SK-N-SH (cell line): ENCODE results near the gene UBTD2. TPM values are rescaled to one million over a fixed set of nuclear protein-coding genes. Genes with fewer than 3 reads are reported as not detected.

ENCODE experiments used
- CTCF ChIA-PET: fragments of 300-600, 350-600 bp; formaldehyde crosslinking; extraction: SDS; loops from one replicate; lab custom pipeline; 2021; lab: Yijun Ruan, JAX
- POLR2A ChIA-PET: fragments of 350-600 bp; sonication (Branson Sonifier 250); formaldehyde crosslinking; extraction: SDS; loops from one replicate; lab custom pipeline; 2020; ENCODE audit warnings: antibody characterized with exemption, inconsistent platforms; lab: Yijun Ruan, JAX
- DNase-seq: peaks from one replicate; pipeline ENCODE4 v3.0.0; 2012
- H2AFZ ChIP-seq: fragments of 200-600 bp; sonication (generic); 2 replicates; pipeline ENCODE4 v1.8.1; 2016; ENCODE audit warnings: antibody characterized with exemption, mild to moderate bottlenecking, low read depth
- H3F3A ChIP-seq: fragments of 200-600 bp; sonication (generic); replicated peaks from 2 replicates; pipeline ENCODE3; 2016; ENCODE audit warnings: antibody characterized with exemption, mild to moderate bottlenecking; ENCODE audit not compliant: insufficient read depth
- H3K27ac ChIP-seq, 2 experiments: fragments of 200-500 bp in 1 of 2; fragments of 200-600 bp in 1 of 2; sonication (Bioruptor generic) in 1 of 2; sonication (generic), shearing (Covaris generic) in 1 of 2; 2 replicates each; pipeline versions ENCODE4 v1.5.1 to v1.6.1; 2014 to 2016; ENCODE audit warnings: low read depth in 2 of 2, inconsistent platforms in 1 of 2, low read length in 1 of 2, mild to moderate bottlenecking in 1 of 2, mixed read lengths in 1 of 2
- H3K27me3 ChIP-seq: fragments of 200-600 bp; sonication (generic), shearing (Covaris generic); 2 replicates; pipeline ENCODE4 v1.6.1; 2016; ENCODE audit warnings: mixed run types; ENCODE audit not compliant: insufficient read depth
- H3K36me3 ChIP-seq, 2 experiments: fragments of 200-500 bp in 1 of 2; fragments of 200-600 bp in 1 of 2; sonication (Bioruptor generic) in 1 of 2; sonication (generic) in 1 of 2; replicated peaks in 1 of 2; 2 replicates each; pipeline versions ENCODE3 to v1.5.1; 2014 to 2016; ENCODE audit warnings: low read length in 1 of 2, mild to moderate bottlenecking in 1 of 2; ENCODE audit not compliant: insufficient read depth in 2 of 2, control insufficient read depth in 1 of 2
- H3K4me1 ChIP-seq, 2 experiments: fragments of 200-500 bp in 1 of 2; fragments of 200-600 bp in 1 of 2; sonication (Bioruptor generic) in 1 of 2; sonication (generic), shearing (Covaris generic) in 1 of 2; 2 replicates each; pipeline versions ENCODE4 v1.5.1 to v1.6.1; 2014 to 2016; ENCODE audit warnings: low read depth in 1 of 2, low read length in 1 of 2, mixed run types in 1 of 2; ENCODE audit not compliant: insufficient read depth in 2 of 2, control insufficient read depth in 1 of 2
- H3K4me2 ChIP-seq: fragments of 200-600 bp; sonication (generic), shearing (Covaris generic); 2 replicates; pipeline ENCODE4 v1.6.1; 2017; ENCODE audit warnings: mixed run types
- H3K4me3 ChIP-seq, 2 experiments: fragments of 200-500 bp in 1 of 2; fragments of 200-600 bp in 1 of 2; sonication (Bioruptor generic) in 1 of 2; sonication (generic), shearing (Covaris generic) in 1 of 2; 2 replicates each; pipeline versions ENCODE4 v1.5.1 to v1.8.1; 2014 to 2016; ENCODE audit warnings: low read depth in 2 of 2, inconsistent platforms in 1 of 2, low read length in 1 of 2, mild to moderate bottlenecking in 1 of 2, mixed read lengths in 1 of 2, moderate library complexity in 1 of 2
- H3K79me2 ChIP-seq: fragments of 200-600 bp; sonication (generic); 2 replicates; pipeline ENCODE4 v1.8.1; 2017; ENCODE audit warnings: mild to moderate bottlenecking; ENCODE audit not compliant: insufficient read depth
- H3K9ac ChIP-seq: fragments of 200-600 bp; sonication (generic); 2 replicates; pipeline ENCODE4 v1.6.1; 2017; ENCODE audit warnings: mixed run types
- H3K9me2 ChIP-seq: fragments of 200-600 bp; sonication (generic); 2 replicates; pipeline ENCODE4 v1.6.1; 2017; ENCODE audit warnings: mixed run types
- H3K9me3 ChIP-seq: fragments of 200-600 bp; sonication (generic); 2 replicates; pipeline ENCODE4 v1.6.1; 2017; ENCODE audit warnings: mixed run types, mild to moderate bottlenecking, moderate library complexity
- H4K20me1 ChIP-seq: fragments of 200-600 bp; sonication (generic); 2 replicates; pipeline ENCODE4 v1.6.1; 2017; ENCODE audit warnings: mild to moderate bottlenecking, mixed run types; ENCODE audit not compliant: insufficient read depth
- FOSL2 ChIP-seq: IDR thresholded peaks from 2 replicates; pipeline ENCODE4 v1.4.0; 2012; ENCODE audit warnings: low read depth, mild to moderate bottlenecking, moderate library complexity, borderline replicate concordance
- FOXJ3 ChIP-seq: sonication (generic); formaldehyde crosslinking; IDR thresholded peaks from 2 replicates; pipeline ENCODE4 v1.5.1; 2020; ENCODE audit warnings: mild to moderate bottlenecking, missing genetic modification reagents
- GABPA ChIP-seq: IDR thresholded peaks from 2 replicates; pipeline ENCODE4 v1.4.0; 2012; ENCODE audit warnings: low read depth, mild to moderate bottlenecking
- JUND ChIP-seq: IDR thresholded peaks from 2 replicates; pipeline ENCODE4 v1.4.0; 2012
- NFIC ChIP-seq: IDR thresholded peaks from 2 replicates; pipeline ENCODE4 v1.4.0; 2012; ENCODE audit warnings: borderline replicate concordance
- NRF1 ChIP-seq: IDR thresholded peaks from 2 replicates; pipeline ENCODE4 v1.6.1; 2012; ENCODE audit warnings: low read depth, mild to moderate bottlenecking, low read length
- POLR2AphosphoS5 ChIP-seq: IDR thresholded peaks from 2 replicates; pipeline ENCODE4 v1.6.1; 2012; ENCODE audit warnings: low read depth, low read length
- RAD21 ChIP-seq: IDR thresholded peaks from 2 replicates; pipeline ENCODE4 v1.6.1; 2012; ENCODE audit warnings: mild to moderate bottlenecking, low read length
- RCOR1 ChIP-seq: fragments of 150-350 bp; IDR thresholded peaks from 2 replicates; pipeline ENCODE4 v1.6.1; 2017; ENCODE audit warnings: antibody characterized with exemption, low read length
- RFX5 ChIP-seq: IDR thresholded peaks from 2 replicates; pipeline ENCODE4 v1.6.1; 2012; ENCODE audit warnings: mild to moderate bottlenecking, improper control_type of control experiment, low read length
- SIN3A ChIP-seq: IDR thresholded peaks from 2 replicates; pipeline ENCODE4 v1.6.1; 2012; ENCODE audit warnings: low read depth, mild to moderate bottlenecking, low read length, moderate library complexity, borderline replicate concordance
- SMC3 ChIP-seq: IDR thresholded peaks from 2 replicates; pipeline ENCODE4 v1.6.1; 2012; ENCODE audit warnings: low read depth, low read length, improper control_type of control experiment
- TAF1 ChIP-seq: IDR thresholded peaks from 2 replicates; pipeline ENCODE4 v1.6.1; 2012; ENCODE audit warnings: low read depth, mild to moderate bottlenecking, low read length, moderate library complexity, borderline replicate concordance
- WGBS: methylation state at CpG from one replicate; pipeline ENCODE4 v1.1.6; 2017; ENCODE audit warnings: low lambda C conversion rate; 5-methylcytosine and 5-hydroxymethylcytosine counted together
- polyA plus RNA-seq, 3 experiments: library from polyadenylated mRNA; depleted of rRNA; stranded (reverse); fragments of >200 nt; gene quantifications; 2 replicates each; pipeline ENCODE4 v1.2.3, GENCODE V29; 2012
- TF ChIP-seq, protein P1 (sequence below): IDR thresholded peaks from 2 replicates; pipeline ENCODE4; 2012
- TF ChIP-seq, protein P2 (sequence below): IDR thresholded peaks from 2 replicates; pipeline ENCODE4 v1.4.0; 2012; ENCODE audit warnings: low read depth, borderline replicate concordance
- TF ChIP-seq, protein P3 (sequence below): fragments of 150-350 bp; IDR thresholded peaks from 2 replicates; pipeline ENCODE4 v1.6.1; 2016; ENCODE audit warnings: mild to moderate bottlenecking, low read depth, low read length

Gene UBTD2
- polyA plus RNA-seq, 1 of the 3 experiments (the other 2 are of a cell fraction): 13.8 TPM

DNA sequence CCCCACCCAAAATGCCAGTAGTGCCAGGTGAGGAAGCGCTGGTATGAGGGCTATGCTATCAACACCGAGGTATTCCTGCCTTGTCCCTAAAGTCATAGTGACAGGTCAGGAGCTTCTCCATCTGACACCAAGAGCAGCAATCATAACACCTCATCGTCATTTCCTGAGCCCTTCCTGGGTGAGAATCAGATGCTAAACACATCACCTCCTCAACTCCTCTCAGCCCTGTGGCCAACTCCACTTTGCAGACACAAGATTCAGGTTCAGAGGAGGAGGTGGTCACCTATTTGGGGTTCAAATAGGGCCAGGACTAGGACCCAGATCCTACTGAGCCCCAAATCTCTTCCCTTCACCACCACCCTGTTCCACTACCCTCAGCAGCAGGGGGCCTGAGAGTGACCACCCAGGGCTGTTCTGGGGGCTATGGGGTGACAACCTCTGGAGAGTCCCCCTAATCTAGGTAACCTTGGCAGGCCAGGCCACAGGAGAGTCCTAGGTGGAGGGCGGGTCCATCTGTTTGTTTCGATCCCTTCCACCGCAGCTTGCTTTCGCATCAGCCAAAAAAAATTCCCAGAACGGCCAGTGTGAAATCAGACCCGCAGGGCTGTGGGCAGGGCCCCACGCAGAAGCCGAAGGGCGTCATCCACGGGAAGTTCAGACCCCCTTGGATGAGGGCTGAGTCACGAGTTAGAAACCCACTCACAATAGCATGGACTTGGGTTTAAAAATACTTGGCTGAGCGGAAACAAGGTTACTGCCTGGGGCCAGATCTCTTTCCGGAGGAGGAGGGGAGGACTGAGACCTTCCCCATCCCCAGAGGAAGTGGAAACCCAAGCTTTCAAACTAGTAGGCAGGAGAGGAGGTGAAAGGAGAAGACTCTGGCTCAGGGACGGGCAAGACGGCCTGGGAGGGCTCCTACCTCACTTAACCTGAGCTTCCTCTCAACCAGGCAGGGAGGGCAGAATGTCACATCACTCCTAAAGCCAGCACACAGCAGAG lies 104.3 kb downstream of the UBTD2 start:
- Histone ChIP-seq H3K4me3 (no peak overlapping the region), H2AFZ (no peak overlapping the region)

More for the DNA sequence above, 104.3 kb downstream of the UBTD2 start:
- peaks cover 0 to 4% of the 10 kb centered on the region in 2 experiments for H3K36me3 ChIP-seq
- no peaks in the 10 kb centered on the region for H3K9me3 ChIP-seq
- H3F3A ChIP-seq: no peaks in the 10 kb centered on the region
- TF ChIP-seq FOXJ3 (CRISPR knock-in tag) (no peak), SIN3A (no peak), RFX5 (no peak), RAD21 (no peak), FOSL2 (no peak), POLR2AphosphoS5 (no peak), NRF1 (no peak), NFIC (no peak), TAF1 (no peak), RCOR1 (no peak), GABPA (no peak), SMC3 (no peak), JUND (no peak)
- TF ChIP-seq, protein P1, sequence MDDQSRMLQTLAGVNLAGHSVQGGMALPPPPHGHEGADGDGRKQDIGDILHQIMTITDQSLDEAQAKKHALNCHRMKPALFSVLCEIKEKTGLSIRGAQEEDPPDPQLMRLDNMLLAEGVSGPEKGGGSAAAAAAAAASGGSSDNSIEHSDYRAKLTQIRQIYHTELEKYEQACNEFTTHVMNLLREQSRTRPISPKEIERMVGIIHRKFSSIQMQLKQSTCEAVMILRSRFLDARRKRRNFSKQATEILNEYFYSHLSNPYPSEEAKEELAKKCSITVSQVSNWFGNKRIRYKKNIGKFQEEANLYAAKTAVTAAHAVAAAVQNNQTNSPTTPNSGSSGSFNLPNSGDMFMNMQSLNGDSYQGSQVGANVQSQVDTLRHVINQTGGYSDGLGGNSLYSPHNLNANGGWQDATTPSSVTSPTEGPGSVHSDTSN: no peak
- TF ChIP-seq, protein P2, sequence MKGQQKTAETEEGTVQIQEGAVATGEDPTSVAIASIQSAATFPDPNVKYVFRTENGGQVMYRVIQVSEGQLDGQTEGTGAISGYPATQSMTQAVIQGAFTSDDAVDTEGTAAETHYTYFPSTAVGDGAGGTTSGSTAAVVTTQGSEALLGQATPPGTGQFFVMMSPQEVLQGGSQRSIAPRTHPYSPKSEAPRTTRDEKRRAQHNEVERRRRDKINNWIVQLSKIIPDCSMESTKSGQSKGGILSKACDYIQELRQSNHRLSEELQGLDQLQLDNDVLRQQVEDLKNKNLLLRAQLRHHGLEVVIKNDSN: no peak
- TF ChIP-seq, protein P3, sequence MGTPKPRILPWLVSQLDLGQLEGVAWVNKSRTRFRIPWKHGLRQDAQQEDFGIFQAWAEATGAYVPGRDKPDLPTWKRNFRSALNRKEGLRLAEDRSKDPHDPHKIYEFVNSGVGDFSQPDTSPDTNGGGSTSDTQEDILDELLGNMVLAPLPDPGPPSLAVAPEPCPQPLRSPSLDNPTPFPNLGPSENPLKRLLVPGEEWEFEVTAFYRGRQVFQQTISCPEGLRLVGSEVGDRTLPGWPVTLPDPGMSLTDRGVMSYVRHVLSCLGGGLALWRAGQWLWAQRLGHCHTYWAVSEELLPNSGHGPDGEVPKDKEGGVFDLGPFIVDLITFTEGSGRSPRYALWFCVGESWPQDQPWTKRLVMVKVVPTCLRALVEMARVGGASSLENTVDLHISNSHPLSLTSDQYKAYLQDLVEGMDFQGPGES: no peak
- TF ChIP-seq, all 33 proteins: peak for 0
- Histone ChIP-seq H4K20me1 (peaks cover 18% of the 10 kb centered on the region; the same call in 1 of the 2 replicates), H3K4me1 (peaks cover 0 to 3% of the 10 kb centered on the region in 2 experiments; a peak in 1 of 4 replicates), H3K9ac (no peak overlapping the region), H3K27me3 (no peaks in the 10 kb centered on the region), H3K27ac (no peak overlapping the region), H3K79me2 (peaks cover 84% of the 10 kb centered on the region), H3K4me2 (no peak overlapping the region), H3K9me2 (no peaks in the 10 kb centered on the region)
- ChIA-PET POLR2A (no interaction called here), CTCF (interaction anchor here (0.8 to 3.5 kb wide), 3 partner anchors 9 to 72 kb away, joined by 3 to 14 read pairs (median 3); partner anchors contain the start of gene STK10)
- WGBS: 89% methylated on average over 18 of the region's 18 CpGs
- no peak for DNase-seq
